ENCODE data around the gene FTCDNL1. TPM values are rescaled to one million over a fixed set of nuclear protein-coding genes. Genes with fewer than 3 reads are reported as not detected.

The FTCDNL1 gene
- total and polyA plus RNA-seq, 2 of the 13 experiments (the other 11 are each of a cell fraction or from before 2014, with no cell fraction given): 0.98 to 1.4 TPM

DNA sequence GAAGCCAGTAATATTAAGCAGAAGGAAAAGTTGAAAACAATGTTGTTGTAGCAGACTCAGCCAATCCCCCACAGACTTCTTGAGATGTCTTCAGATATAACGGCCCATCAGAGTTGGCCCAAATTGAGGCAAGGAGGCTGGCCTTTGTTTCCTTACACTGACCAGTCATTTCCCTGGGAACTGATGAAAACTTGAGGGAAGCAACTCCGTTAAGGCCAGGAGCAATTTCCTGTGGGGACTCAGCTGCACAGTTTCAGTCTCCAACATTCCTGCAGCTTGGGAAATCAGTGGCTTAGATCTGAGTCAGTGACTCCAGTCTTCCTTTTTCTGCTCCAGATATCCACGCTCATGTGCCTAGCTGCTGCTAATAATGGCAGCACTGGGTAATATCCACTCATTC is 75.7 kb downstream of the FTCDNL1 start:
- Histone ChIP-seq H3K9ac (ENCODE audit: insufficient read depth, low read depth, low read length) (no peak overlapping the region), H3K27me3 (ENCODE audit: control insufficient read depth in 1 of 2, insufficient read depth in 2 of 2, low read length in 2 of 2) (peaks cover 0 to 2% of the 10 kb centered on the region in 2 experiments; a peak in 2 of 5 replicates), H3K4me1 (ENCODE audit: insufficient read depth, low read length) (no peaks in the 10 kb centered on the region), H3K9me3 (ENCODE audit: low read length) (no peaks in the 10 kb centered on the region), H3K4me3 (replicated peaks in 1 of 3; ENCODE audit: insufficient read depth in 1 of 3, low read depth in 2 of 3, low read length in 3 of 3) (no peak overlapping the region), H3K27ac (ENCODE audit: extremely low read length, insufficient read depth, low read length) (no peak overlapping the region), H3K36me3 (replicated peaks in 1 of 2; ENCODE audit: control insufficient read depth in 1 of 2, insufficient read depth in 2 of 2, low read length in 2 of 2) (no peaks in the 10 kb centered on the region), H3K79me2 (ENCODE audit: insufficient read depth, low read length) (no peaks in the 10 kb centered on the region), H3K4me2 (ENCODE audit: low read depth, low read length) (no peak overlapping the region), H4K20me1 (ENCODE audit: insufficient read depth, low read length) (no peaks in the 10 kb centered on the region), H2AFZ (ENCODE audit: low read length) (no peak overlapping the region)
- ChIA-PET POLR2A (no interaction called here), CTCF (ENCODE audit: low intra/inter-chr PET ratio, low total read pairs) (no interaction called here)
- no TSS peak for BruUV-seq (replicated peaks)
- no peak for TF ChIP-seq SKI (IDR thresholded peaks at IDR 0.05; ENCODE audit: partially characterized antibody)
- TF ChIP-seq, protein P1, sequence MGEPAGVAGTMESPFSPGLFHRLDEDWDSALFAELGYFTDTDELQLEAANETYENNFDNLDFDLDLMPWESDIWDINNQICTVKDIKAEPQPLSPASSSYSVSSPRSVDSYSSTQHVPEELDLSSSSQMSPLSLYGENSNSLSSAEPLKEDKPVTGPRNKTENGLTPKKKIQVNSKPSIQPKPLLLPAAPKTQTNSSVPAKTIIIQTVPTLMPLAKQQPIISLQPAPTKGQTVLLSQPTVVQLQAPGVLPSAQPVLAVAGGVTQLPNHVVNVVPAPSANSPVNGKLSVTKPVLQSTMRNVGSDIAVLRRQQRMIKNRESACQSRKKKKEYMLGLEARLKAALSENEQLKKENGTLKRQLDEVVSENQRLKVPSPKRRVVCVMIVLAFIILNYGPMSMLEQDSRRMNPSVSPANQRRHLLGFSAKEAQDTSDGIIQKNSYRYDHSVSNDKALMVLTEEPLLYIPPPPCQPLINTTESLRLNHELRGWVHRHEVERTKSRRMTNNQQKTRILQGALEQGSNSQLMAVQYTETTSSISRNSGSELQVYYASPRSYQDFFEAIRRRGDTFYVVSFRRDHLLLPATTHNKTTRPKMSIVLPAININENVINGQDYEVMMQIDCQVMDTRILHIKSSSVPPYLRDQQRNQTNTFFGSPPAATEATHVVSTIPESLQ (CRISPR knock-in tag; conservative IDR thresholded peaks at IDR 0.05): no peak
- no peak for TF ChIP-seq CBX2 (IDR thresholded peaks at IDR 0.05; ENCODE audit: low read depth, low read length)
- no peak for TF ChIP-seq CBX2 (CRISPR knock-in tag; IDR thresholded peaks at IDR 0.05; ENCODE audit: low read depth)
- TF ChIP-seq ZNF788 (CRISPR knock-in tag; IDR thresholded peaks at IDR 0.05; ENCODE audit: borderline replicate concordance): no peak
- FAIRE-seq: no peak
- DNase-seq (ENCODE audit: low spot score): no peak
- intact Hi-C loops (cut with micrococcal nuclease; ENCODE audit: unreplicated experiment) (no loop called here), in situ Hi-C loops (cut with HindIII; ENCODE audit: extremely low pct_ligation_motif_present, low pct_unique_long_range_greater_than_20kb) (no loop called here)
- 6% methylated on average over 3 of the region's 3 CpGs for WGBS (ENCODE audit: low lambda C conversion rate)
- no peak for ATAC-seq
